ENCODE data around the gene MYL2.

MYL2 gene

DNA sequence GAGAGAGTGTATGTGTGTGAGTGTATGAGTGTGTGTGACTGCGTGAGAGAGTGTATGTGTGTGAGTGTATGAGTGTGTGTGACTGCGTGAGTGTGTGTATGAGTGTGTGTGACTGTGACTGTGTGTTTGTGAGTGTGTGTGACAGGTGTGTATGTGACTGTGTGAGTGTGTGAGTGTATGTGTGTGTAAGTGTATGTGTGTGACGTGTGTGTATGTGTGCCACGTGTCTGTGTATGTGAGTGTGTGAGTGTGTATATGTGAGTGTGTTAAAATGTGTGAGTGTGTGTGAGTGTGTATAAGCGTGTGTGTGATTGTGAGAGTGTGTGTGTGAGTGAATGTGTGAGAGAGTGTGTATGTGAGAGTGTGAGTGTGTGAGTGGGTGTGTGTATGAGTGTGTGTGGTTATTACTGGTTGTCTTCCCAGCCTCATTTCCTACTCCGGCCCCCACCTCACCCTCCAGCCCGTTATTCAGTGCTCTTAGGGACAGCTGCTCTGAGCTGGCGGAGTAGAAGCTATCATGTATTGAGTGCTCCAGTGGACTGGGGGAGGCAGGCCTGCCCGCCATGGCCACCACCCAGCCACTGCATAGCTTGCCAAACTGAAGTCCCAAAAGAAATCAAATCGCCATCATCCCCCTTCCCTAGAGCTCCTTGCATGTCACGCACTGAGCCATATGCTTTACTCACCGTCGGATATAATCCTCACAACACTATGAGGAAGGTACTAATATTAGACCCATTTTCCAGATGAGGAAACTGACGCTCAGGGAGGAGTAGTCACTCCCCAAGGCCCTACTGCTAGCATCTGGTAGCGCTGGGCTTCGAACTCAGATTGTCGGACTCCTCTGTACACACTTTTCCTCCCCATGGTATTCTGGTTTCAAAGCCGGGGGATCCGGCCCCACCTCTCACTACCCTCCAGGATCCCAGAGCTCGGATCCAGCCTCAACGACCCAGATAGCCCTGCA lies 10.3 kb upstream of the MYL2 start:
- no peak overlapping the region for H3K4me3 ChIP-seq (ENCODE audit: low read length)
- TF ChIP-seq, protein P1, sequence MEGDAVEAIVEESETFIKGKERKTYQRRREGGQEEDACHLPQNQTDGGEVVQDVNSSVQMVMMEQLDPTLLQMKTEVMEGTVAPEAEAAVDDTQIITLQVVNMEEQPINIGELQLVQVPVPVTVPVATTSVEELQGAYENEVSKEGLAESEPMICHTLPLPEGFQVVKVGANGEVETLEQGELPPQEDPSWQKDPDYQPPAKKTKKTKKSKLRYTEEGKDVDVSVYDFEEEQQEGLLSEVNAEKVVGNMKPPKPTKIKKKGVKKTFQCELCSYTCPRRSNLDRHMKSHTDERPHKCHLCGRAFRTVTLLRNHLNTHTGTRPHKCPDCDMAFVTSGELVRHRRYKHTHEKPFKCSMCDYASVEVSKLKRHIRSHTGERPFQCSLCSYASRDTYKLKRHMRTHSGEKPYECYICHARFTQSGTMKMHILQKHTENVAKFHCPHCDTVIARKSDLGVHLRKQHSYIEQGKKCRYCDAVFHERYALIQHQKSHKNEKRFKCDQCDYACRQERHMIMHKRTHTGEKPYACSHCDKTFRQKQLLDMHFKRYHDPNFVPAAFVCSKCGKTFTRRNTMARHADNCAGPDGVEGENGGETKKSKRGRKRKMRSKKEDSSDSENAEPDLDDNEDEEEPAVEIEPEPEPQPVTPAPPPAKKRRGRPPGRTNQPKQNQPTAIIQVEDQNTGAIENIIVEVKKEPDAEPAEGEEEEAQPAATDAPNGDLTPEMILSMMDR (conservative IDR thresholded peaks at IDR 0.05; ENCODE audit: low read depth, low read length), result no peak
- DNase-seq (ENCODE audit: low read depth), result no peak

DNA sequence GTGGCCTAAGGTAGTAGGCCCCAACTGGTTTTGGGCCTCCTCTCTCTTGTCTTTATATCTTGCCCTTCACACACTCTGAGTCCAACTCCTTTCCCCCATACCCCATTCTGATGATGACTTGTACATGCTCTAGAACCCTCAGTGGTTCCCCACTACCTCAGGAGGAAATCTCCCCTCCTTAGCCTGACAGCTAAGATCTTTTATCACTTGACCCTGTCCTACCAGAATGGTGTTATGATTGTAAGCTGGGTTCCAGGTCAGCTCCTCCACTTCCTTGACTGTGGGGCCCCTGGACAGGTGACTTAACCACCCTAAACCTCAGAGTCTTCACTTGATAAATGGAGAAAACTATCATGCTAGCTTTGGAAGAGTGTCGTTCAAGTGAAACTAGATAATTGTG lies 9.4 kb upstream of the MYL2 start:
- no peak for DNase-seq (ENCODE audit: low read depth)
- no peak overlapping the region for H3K4me3 ChIP-seq (ENCODE audit: low read length)
- TF ChIP-seq, protein P1 (conservative IDR thresholded peaks at IDR 0.05; ENCODE audit: low read depth, low read length), result no peak

DNA sequence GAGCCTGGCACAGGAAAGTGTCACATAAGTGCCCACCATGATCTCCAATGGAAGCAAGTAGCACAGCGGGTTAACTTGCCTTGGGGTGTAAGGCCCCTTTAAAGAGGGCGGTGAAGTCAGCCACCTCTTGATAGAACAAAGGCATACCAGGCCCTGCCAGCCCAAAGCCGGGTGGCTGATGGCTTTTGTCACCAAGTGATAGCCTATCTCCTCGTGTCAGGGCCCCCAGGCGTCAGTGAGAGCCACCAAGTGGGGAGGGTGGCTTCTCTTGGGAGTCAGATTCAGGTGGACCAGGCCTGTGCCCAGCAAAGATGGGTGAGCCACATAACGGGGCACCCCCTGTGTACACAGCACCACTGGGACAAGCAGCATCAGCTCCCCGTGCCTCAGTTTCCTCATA lies 8.3 kb upstream of the MYL2 start:
- TF ChIP-seq, protein P1 (conservative IDR thresholded peaks at IDR 0.05; ENCODE audit: low read depth, low read length), result no peak
- no peak overlapping the region for H3K4me3 ChIP-seq (ENCODE audit: low read length)
- DNase-seq (ENCODE audit: low read depth), result no peak

DNA sequence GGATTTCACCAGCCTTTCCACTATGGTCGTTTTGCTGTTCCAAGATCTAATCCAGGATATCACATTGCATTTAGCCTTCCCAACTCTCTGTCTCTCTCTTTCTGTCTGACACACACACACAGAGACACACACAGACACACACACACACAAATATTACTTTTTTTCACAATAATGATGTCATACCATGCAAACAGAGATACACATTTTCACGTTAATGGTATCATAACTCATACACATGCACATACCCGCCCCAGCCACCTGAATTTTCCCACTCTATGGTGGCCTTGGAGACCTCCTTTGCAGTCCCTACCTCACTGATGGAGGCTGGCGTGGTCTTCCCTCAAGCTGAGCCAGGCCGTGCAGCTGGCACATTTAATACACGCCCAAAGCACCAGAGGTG lies 7.2 kb upstream of the MYL2 start:
- DNase-seq (ENCODE audit: low read depth), result no peak
- no peak overlapping the region for H3K4me3 ChIP-seq (ENCODE audit: low read length)
- TF ChIP-seq, protein P1 (conservative IDR thresholded peaks at IDR 0.05; ENCODE audit: low read depth, low read length), result no peak

DNA sequence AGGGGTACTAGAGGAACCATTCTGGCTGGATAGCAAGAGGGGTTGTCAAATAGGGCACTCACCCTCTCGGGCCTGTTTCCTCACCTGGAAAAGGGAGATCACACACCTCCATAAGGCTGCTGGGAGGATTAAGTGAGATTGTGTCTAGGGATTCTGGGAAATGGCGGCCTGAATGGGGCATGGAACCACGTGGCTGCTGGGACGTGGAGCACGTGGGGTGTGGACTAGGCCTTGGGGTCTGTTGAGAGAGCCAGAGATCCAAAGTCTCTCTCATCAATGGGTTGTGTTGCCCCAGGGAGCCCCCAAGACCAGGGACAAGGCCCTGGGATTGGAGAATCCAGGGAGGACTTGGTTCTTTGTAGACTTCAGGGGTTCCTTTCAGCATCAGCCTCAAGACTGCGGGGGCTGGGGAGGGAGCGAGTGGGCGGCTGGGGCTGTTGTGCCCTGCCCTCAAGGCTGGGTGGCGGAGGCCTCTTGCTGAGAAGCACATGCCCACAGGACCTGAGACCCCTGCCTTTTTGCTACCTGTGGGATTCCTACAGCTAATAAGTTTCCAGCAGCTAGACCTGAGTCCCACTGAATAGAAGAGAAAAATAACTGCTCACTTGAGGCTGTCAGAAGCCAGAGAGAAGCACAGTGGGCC lies 3.4 kb upstream of the MYL2 start:
- TF ChIP-seq, protein P1 (conservative IDR thresholded peaks at IDR 0.05; ENCODE audit: low read depth, low read length), result no peak
- no peak overlapping the region for H3K4me3 ChIP-seq (ENCODE audit: low read length)
- DNase-seq (ENCODE audit: low read depth), result no peak

DNA sequence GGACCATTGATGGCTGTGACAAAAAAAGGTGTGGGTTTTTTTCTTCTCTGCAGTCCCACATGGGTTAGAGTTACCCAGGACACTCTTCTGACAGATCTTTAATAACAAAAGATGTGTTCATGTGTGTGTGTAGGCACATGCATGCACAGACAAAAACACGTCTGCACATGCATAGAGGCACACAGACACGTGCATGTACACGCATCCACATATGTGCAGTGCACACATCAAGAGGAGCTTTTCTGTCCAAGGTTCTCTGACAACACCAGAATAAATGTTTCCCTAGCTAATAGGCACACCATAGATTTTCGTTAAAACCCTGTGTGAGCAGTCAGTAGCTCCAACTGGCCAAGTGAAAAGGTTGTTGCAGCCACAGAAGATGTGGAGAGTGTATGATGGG lies 2.8 kb upstream of the MYL2 start:
- no peak overlapping the region for H3K4me3 ChIP-seq (ENCODE audit: low read length)
- TF ChIP-seq, protein P1 (conservative IDR thresholded peaks at IDR 0.05; ENCODE audit: low read depth, low read length), result no peak
- no peak for DNase-seq (ENCODE audit: low read depth)
